HG03045 (cell line): ENCODE results near the gene WHAMM.

Experiments used
- ATAC-seq: cut with Tn5 transposase; IDR thresholded peaks from one replicate; pipeline ENCODE4 v1.9.1; 2021; ENCODE audit warnings: mild to moderate bottlenecking, moderate library complexity; ENCODE audit not compliant: unreplicated experiment

The WHAMM gene

GRCh38 chr15:82833362-82833682, 23.9 kb downstream of the WHAMM start:
- ATAC-seq: no peak

- no peak for ATAC-seq
These were observed 26.0 kb downstream of the WHAMM start for GRCh38 chr15:82835391-82835917.

- no peak for ATAC-seq
These were observed 28.8 kb downstream of the WHAMM start for GRCh38 chr15:82838096-82838735.

GRCh38 chr15:82839136-82839535, 29.7 kb downstream of the WHAMM start:
- no peak for ATAC-seq

GRCh38 chr15:82840166-82840565, 30.7 kb downstream of the WHAMM start:
- ATAC-seq: no peak

- no peak for ATAC-seq
These were observed 34.1 kb downstream of the WHAMM start for GRCh38 chr15:82843566-82843965.

- no peak for ATAC-seq
These were observed 36.3 kb downstream of the WHAMM start for GRCh38 chr15:82845686-82846085.

GRCh38 chr15:82846621-82847020, 37.2 kb downstream of the WHAMM start:
- no peak for ATAC-seq

- ATAC-seq: no peak
These were observed 38.3 kb downstream of the WHAMM start for GRCh38 chr15:82847703-82848102.

GRCh38 chr15:82848241-82848993, 39.0 kb downstream of the WHAMM start:
- ATAC-seq: no peak

GRCh38 chr15:82849556-82850512, 40.4 kb downstream of the WHAMM start:
- ATAC-seq: no peak

GRCh38 chr15:82850731-82851130, 41.3 kb downstream of the WHAMM start:
- ATAC-seq: no peak

GRCh38 chr15:82851306-82851850, 42.0 kb downstream of the WHAMM start:
- ATAC-seq: no peak

- ATAC-seq: no peak
These were observed 42.6 kb downstream of the WHAMM start for GRCh38 chr15:82851981-82852511.

- no peak for ATAC-seq
These were observed 43.6 kb downstream of the WHAMM start for GRCh38 chr15:82852941-82853561.

- no peak for ATAC-seq
These were observed 45.1 kb downstream of the WHAMM start for GRCh38 chr15:82854554-82854953.

GRCh38 chr15:82855286-82856100, 46.1 kb downstream of the WHAMM start:
- no peak for ATAC-seq

GRCh38 chr15:82856397-82857170, 47.2 kb downstream of the WHAMM start:
- ATAC-seq: no peak

- no peak for ATAC-seq
These were observed 49.5 kb downstream of the WHAMM start for GRCh38 chr15:82858932-82859331.
